ENCODE results near the gene GNG7. TPM values are rescaled to one million over a fixed set of nuclear protein-coding genes. Genes with fewer than 3 reads are reported as not detected.
A peak's percentile ranks its signal among the peaks of the same experiment; 100 is the strongest.

The GNG7 gene
- total RNA-seq, 2 donors from 2014 or later: 5.7 to 12.9 TPM

GRCh38 chr19:2706251-2706650 lies 3.8 kb upstream of the GNG7 start:
- H3K9me3 ChIP-seq: no peaks in the 10 kb centered on the region
- no peaks in the 10 kb centered on the region for H3K36me3 ChIP-seq (replicated peaks in 1 of 2; ENCODE audit: insufficient read depth in 1 of 2, low read depth in 2 of 2)
- intact Hi-C loops (cut with DNase I): no loop called here
- no peak overlapping the region for H3K4me3 ChIP-seq
- TF ChIP-seq POLR2A (IDR thresholded peaks at IDR 0.05): no peak
- TF ChIP-seq, protein P1, sequence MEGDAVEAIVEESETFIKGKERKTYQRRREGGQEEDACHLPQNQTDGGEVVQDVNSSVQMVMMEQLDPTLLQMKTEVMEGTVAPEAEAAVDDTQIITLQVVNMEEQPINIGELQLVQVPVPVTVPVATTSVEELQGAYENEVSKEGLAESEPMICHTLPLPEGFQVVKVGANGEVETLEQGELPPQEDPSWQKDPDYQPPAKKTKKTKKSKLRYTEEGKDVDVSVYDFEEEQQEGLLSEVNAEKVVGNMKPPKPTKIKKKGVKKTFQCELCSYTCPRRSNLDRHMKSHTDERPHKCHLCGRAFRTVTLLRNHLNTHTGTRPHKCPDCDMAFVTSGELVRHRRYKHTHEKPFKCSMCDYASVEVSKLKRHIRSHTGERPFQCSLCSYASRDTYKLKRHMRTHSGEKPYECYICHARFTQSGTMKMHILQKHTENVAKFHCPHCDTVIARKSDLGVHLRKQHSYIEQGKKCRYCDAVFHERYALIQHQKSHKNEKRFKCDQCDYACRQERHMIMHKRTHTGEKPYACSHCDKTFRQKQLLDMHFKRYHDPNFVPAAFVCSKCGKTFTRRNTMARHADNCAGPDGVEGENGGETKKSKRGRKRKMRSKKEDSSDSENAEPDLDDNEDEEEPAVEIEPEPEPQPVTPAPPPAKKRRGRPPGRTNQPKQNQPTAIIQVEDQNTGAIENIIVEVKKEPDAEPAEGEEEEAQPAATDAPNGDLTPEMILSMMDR (IDR thresholded peaks at IDR 0.05): no peak
- H3K27ac ChIP-seq: no peak overlapping the region
- no peaks in the 10 kb centered on the region for H3K27me3 ChIP-seq
- ATAC-seq (no peak), DNase-seq (no peak)
- peaks cover 13% of the 10 kb centered on the region for H3K4me1 ChIP-seq
- WGBS, 2 donors: 96 to 98% methylated on average over 5 of the region's 5 CpGs

- no peak for TF ChIP-seq POLR2A (IDR thresholded peaks at IDR 0.05)
- TF ChIP-seq, protein P1 (IDR thresholded peaks at IDR 0.05): no peak
- no peaks in the 10 kb centered on the region for H3K36me3 ChIP-seq (replicated peaks in 1 of 2; ENCODE audit: insufficient read depth in 1 of 2, low read depth in 2 of 2)
- no peak overlapping the region for H3K27ac ChIP-seq
- intact Hi-C loops (cut with DNase I): no loop called here
- DNase-seq (no peak), ATAC-seq (no peak)
- H3K4me3 ChIP-seq: no peak overlapping the region
- H3K27me3 ChIP-seq: no peaks in the 10 kb centered on the region
- H3K4me1 ChIP-seq: peaks cover 15% of the 10 kb centered on the region
- WGBS, 2 donors: 71 to 80% methylated on average over 6 of the region's 6 CpGs
- H3K9me3 ChIP-seq: no peaks in the 10 kb centered on the region
Observed at GRCh38 chr19:2703691-2704216, 1.3 kb upstream of the GNG7 start.

GRCh38 chr19:2703077-2703437 lies 563 bp upstream of the GNG7 start:
- Histone ChIP-seq H3K4me1 (peaks cover 15% of the 10 kb centered on the region), H3K27ac (no peak overlapping the region), H3K4me3 (no peak overlapping the region), H3K36me3 (replicated peaks in 1 of 2; ENCODE audit: insufficient read depth in 1 of 2, low read depth in 2 of 2) (no peaks in the 10 kb centered on the region), H3K9me3 (no peaks in the 10 kb centered on the region), H3K27me3 (no peaks in the 10 kb centered on the region)
- DNase-seq: no peak
- no peak for ATAC-seq
- intact Hi-C loops (cut with DNase I): no loop called here
- WGBS, 2 donors: 69 to 73% methylated on average over 5 of the region's 5 CpGs
- TF ChIP-seq, protein P1 (IDR thresholded peaks at IDR 0.05): no peak
- TF ChIP-seq POLR2A (IDR thresholded peaks at IDR 0.05): no peak

DNA sequence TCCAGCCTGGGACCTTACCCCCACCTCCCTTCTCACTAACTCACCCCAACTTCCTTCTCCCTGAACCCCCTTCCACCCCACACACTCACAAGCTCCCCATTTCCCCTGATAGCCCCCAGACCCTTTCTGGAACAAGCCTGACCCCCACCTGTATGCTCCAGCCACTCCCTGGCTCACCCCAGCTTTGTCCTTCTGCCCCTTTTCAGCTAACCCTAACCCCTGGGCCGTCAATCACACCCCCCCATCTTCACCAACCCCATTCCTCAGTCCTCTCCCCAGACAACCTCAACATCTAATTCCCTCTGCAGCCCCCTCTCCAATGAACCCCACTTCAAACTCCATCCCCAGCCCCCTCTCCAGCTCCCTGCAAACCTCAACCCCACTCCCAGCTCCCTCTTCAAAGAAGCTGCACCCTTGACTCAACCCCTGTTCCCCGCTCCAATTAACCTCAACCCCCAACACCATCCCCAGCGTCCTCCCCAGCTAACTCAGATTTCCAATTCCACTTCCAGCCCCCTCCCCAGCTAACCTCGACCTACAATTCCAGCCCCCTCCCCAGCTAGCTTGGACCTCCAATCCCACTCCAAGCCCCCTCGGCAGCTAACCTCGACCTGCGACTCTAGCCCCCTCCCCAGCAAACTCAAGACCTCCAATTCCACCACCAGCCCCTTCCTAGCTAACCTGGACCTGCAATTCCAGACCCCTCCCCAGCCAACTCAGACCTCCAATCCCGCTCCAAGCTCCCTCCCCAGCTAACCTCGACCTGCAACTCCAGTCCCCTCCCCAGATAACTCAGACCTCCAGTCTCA lies 929 bp downstream of the GNG7 start:
- H3K9me3 ChIP-seq: no peaks in the 10 kb centered on the region
- intact Hi-C loops (cut with DNase I): no loop called here
- no peak for ATAC-seq
- no peak for DNase-seq
- no peaks in the 10 kb centered on the region for H3K36me3 ChIP-seq (replicated peaks in 1 of 2; ENCODE audit: insufficient read depth in 1 of 2, low read depth in 2 of 2)
- H3K27me3 ChIP-seq: no peaks in the 10 kb centered on the region
- 5 to 9% methylated on average over 9 of the region's 9 CpGs for WGBS, 2 donors
- peaks cover 15% of the 10 kb centered on the region for H3K4me1 ChIP-seq
- peak overlapping the region in 1 of 2 donors; percentile 77 for H3K4me3 ChIP-seq
- TF ChIP-seq POLR2A (IDR thresholded peaks at IDR 0.05): no peak
- TF ChIP-seq, protein P1 (IDR thresholded peaks at IDR 0.05): no peak
- peak overlapping the region in 2 of 4 donors; percentile 9 to 47 for H3K27ac ChIP-seq
